ENCODE data around the gene AQP6.

DNA sequence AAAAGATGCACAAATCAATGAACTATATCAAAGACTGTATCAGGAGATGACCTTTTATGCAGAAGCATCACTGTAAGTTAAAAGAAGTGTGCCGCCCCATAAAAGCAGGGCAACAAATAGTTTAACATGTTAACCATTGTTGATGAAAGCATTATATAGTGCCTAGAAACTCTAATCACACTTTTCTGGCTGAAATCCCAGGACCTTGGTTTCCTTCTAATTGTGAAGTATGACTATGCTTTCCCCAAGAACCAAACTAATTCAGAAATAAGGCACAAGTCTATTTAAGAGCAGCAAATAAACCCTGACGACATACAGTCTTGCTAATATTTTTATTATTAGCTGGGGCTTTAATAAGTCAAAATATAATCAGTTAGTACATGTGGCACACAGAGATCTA lies 30.8 kb downstream of the AQP6 start:
- TF ChIP-seq, protein P1, sequence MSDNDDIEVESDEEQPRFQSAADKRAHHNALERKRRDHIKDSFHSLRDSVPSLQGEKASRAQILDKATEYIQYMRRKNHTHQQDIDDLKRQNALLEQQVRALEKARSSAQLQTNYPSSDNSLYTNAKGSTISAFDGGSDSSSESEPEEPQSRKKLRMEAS (IDR thresholded peaks at IDR 0.05; ENCODE audit: low read depth, low read length), result no peak
- no peak for TF ChIP-seq MYC (IDR thresholded peaks at IDR 0.05; ENCODE audit: low read depth, low read length)

Measured in NB4 (cell line).